SK-N-SH (cell line): ENCODE measurements around the gene PALLD. TPM values are rescaled to one million over a fixed set of nuclear protein-coding genes. Genes with fewer than 3 reads are reported as not detected.
A peak's percentile ranks its signal among the peaks of the same experiment; 100 is the strongest.

ENCODE experiments used
- CTCF ChIA-PET: fragments of 300-600, 350-600 bp; formaldehyde crosslinking; extraction: SDS; loops from one replicate; lab custom pipeline; 2021; lab: Yijun Ruan, JAX
- POLR2A ChIA-PET: fragments of 350-600 bp; sonication (Branson Sonifier 250); formaldehyde crosslinking; extraction: SDS; loops from one replicate; lab custom pipeline; 2020; ENCODE audit warnings: antibody characterized with exemption, inconsistent platforms; lab: Yijun Ruan, JAX
- DNase-seq: peaks from one replicate; pipeline ENCODE4 v3.0.0; 2012
- H2AFZ ChIP-seq: fragments of 200-600 bp; sonication (generic); 2 replicates; pipeline ENCODE4 v1.8.1; 2016; ENCODE audit warnings: antibody characterized with exemption, mild to moderate bottlenecking, low read depth
- H3F3A ChIP-seq: fragments of 200-600 bp; sonication (generic); replicated peaks from 2 replicates; pipeline ENCODE3; 2016; ENCODE audit warnings: antibody characterized with exemption, mild to moderate bottlenecking; ENCODE audit not compliant: insufficient read depth
- H3K27ac ChIP-seq, 2 experiments: fragments of 200-500 bp in 1 of 2; fragments of 200-600 bp in 1 of 2; sonication (Bioruptor generic) in 1 of 2; sonication (generic), shearing (Covaris generic) in 1 of 2; 2 replicates each; pipeline versions ENCODE4 v1.5.1 to v1.6.1; 2014 to 2016; ENCODE audit warnings: low read depth in 2 of 2, inconsistent platforms in 1 of 2, low read length in 1 of 2, mild to moderate bottlenecking in 1 of 2, mixed read lengths in 1 of 2
- H3K27me3 ChIP-seq: fragments of 200-600 bp; sonication (generic), shearing (Covaris generic); 2 replicates; pipeline ENCODE4 v1.6.1; 2016; ENCODE audit warnings: mixed run types; ENCODE audit not compliant: insufficient read depth
- H3K36me3 ChIP-seq, 2 experiments: fragments of 200-500 bp in 1 of 2; fragments of 200-600 bp in 1 of 2; sonication (Bioruptor generic) in 1 of 2; sonication (generic) in 1 of 2; replicated peaks in 1 of 2; 2 replicates each; pipeline versions ENCODE3 to v1.5.1; 2014 to 2016; ENCODE audit warnings: low read length in 1 of 2, mild to moderate bottlenecking in 1 of 2; ENCODE audit not compliant: insufficient read depth in 2 of 2, control insufficient read depth in 1 of 2
- H3K4me1 ChIP-seq, 2 experiments: fragments of 200-500 bp in 1 of 2; fragments of 200-600 bp in 1 of 2; sonication (Bioruptor generic) in 1 of 2; sonication (generic), shearing (Covaris generic) in 1 of 2; 2 replicates each; pipeline versions ENCODE4 v1.5.1 to v1.6.1; 2014 to 2016; ENCODE audit warnings: low read depth in 1 of 2, low read length in 1 of 2, mixed run types in 1 of 2; ENCODE audit not compliant: insufficient read depth in 2 of 2, control insufficient read depth in 1 of 2
- H3K4me2 ChIP-seq: fragments of 200-600 bp; sonication (generic), shearing (Covaris generic); 2 replicates; pipeline ENCODE4 v1.6.1; 2017; ENCODE audit warnings: mixed run types
- H3K4me3 ChIP-seq, 2 experiments: fragments of 200-500 bp in 1 of 2; fragments of 200-600 bp in 1 of 2; sonication (Bioruptor generic) in 1 of 2; sonication (generic), shearing (Covaris generic) in 1 of 2; 2 replicates each; pipeline versions ENCODE4 v1.5.1 to v1.8.1; 2014 to 2016; ENCODE audit warnings: low read depth in 2 of 2, inconsistent platforms in 1 of 2, low read length in 1 of 2, mild to moderate bottlenecking in 1 of 2, mixed read lengths in 1 of 2, moderate library complexity in 1 of 2
- H3K79me2 ChIP-seq: fragments of 200-600 bp; sonication (generic); 2 replicates; pipeline ENCODE4 v1.8.1; 2017; ENCODE audit warnings: mild to moderate bottlenecking; ENCODE audit not compliant: insufficient read depth
- H3K9ac ChIP-seq: fragments of 200-600 bp; sonication (generic); 2 replicates; pipeline ENCODE4 v1.6.1; 2017; ENCODE audit warnings: mixed run types
- H3K9me2 ChIP-seq: fragments of 200-600 bp; sonication (generic); 2 replicates; pipeline ENCODE4 v1.6.1; 2017; ENCODE audit warnings: mixed run types
- H3K9me3 ChIP-seq: fragments of 200-600 bp; sonication (generic); 2 replicates; pipeline ENCODE4 v1.6.1; 2017; ENCODE audit warnings: mixed run types, mild to moderate bottlenecking, moderate library complexity
- H4K20me1 ChIP-seq: fragments of 200-600 bp; sonication (generic); 2 replicates; pipeline ENCODE4 v1.6.1; 2017; ENCODE audit warnings: mild to moderate bottlenecking, mixed run types; ENCODE audit not compliant: insufficient read depth
- EP300 ChIP-seq, 2 experiments: IDR thresholded peaks; 2 replicates each; pipeline versions ENCODE4 v1.4.0 to v1.6.1; 2012; ENCODE audit warnings: borderline replicate concordance in 1 of 2, low read depth in 1 of 2, low read length in 1 of 2
- GABPA ChIP-seq: IDR thresholded peaks from 2 replicates; pipeline ENCODE4 v1.4.0; 2012; ENCODE audit warnings: low read depth, mild to moderate bottlenecking
- GATA2 ChIP-seq: sonication (generic); formaldehyde crosslinking; IDR thresholded peaks from 2 replicates; pipeline ENCODE4 v1.5.0; 2020; ENCODE audit warnings: mild to moderate bottlenecking, missing genetic modification reagents
- MEF2A ChIP-seq: IDR thresholded peaks from 2 replicates; pipeline ENCODE4 v1.4.0; 2012; ENCODE audit warnings: low read depth, borderline replicate concordance
- MXI1 ChIP-seq: IDR thresholded peaks from 2 replicates; pipeline ENCODE4 v1.6.1; 2012; ENCODE audit warnings: mild to moderate bottlenecking, low read depth, low read length, improper control_type of control experiment
- POLR2AphosphoS5 ChIP-seq: IDR thresholded peaks from 2 replicates; pipeline ENCODE4 v1.6.1; 2012; ENCODE audit warnings: low read depth, low read length
- SIN3A ChIP-seq: IDR thresholded peaks from 2 replicates; pipeline ENCODE4 v1.6.1; 2012; ENCODE audit warnings: low read depth, mild to moderate bottlenecking, low read length, moderate library complexity, borderline replicate concordance
- TEAD4 ChIP-seq: IDR thresholded peaks from 2 replicates; pipeline ENCODE4 v1.4.0; 2012; ENCODE audit warnings: mild to moderate bottlenecking, borderline replicate concordance; ENCODE audit not compliant: insufficient read depth
- USF2 ChIP-seq: fragments of 150-350 bp; IDR thresholded peaks from 2 replicates; pipeline ENCODE4 v1.6.1; 2017; ENCODE audit warnings: antibody characterized with exemption, low read length, low read depth, borderline replicate concordance
- YY1 ChIP-seq: IDR thresholded peaks from 2 replicates; pipeline ENCODE4 v1.4.0; 2012; ENCODE audit warnings: low read depth, mild to moderate bottlenecking
- ZBTB33 ChIP-seq: IDR thresholded peaks from 2 replicates; pipeline ENCODE4 v1.4.0; 2012; ENCODE audit warnings: low read depth, borderline replicate concordance
- WGBS: methylation state at CpG from one replicate; pipeline ENCODE4 v1.1.6; 2017; ENCODE audit warnings: low lambda C conversion rate; 5-methylcytosine and 5-hydroxymethylcytosine counted together
- polyA plus RNA-seq, 3 experiments: library from polyadenylated mRNA; depleted of rRNA; stranded (reverse); fragments of >200 nt; gene quantifications; 2 replicates each; pipeline ENCODE4 v1.2.3, GENCODE V29; 2012

PALLD gene
- polyA plus RNA-seq, 1 of the 3 experiments (the other 2 are of a cell fraction) = 33.0 TPM

GRCh38 chr4:168846414-168846813, 349.6 kb downstream of the PALLD start:
- peaks cover 98% of the 10 kb centered on the region for H3K79me2 ChIP-seq
- H2AFZ ChIP-seq = no peak overlapping the region
- CTCF ChIA-PET = interaction anchor here (0.9 to 5.3 kb wide), 2 partner anchors 14 to 729 kb away, joined by 3 to 25 read pairs; no protein-coding TSS in a partner anchor
- peaks cover 20 to 24% of the 10 kb centered on the region in 2 experiments for H3K4me1 ChIP-seq
- no peaks in the 10 kb centered on the region for H3K27me3 ChIP-seq
- TF ChIP-seq POLR2AphosphoS5 = no peak
- no peak for TF ChIP-seq TEAD4
- TF ChIP-seq MXI1 = no peak
- TF ChIP-seq MEF2A = no peak
- no peak for TF ChIP-seq GATA2 (CRISPR knock-in tag)
- no peak for TF ChIP-seq YY1
- no peak for TF ChIP-seq ZBTB33
- TF ChIP-seq EP300 (IDR thresholded peaks at IDR 0.05; ENCODE audit: borderline replicate concordance in 1 of 2, low read depth in 1 of 2, low read length in 1 of 2) = no peak
- TF ChIP-seq GABPA = no peak
- TF ChIP-seq SIN3A = no peak
- WGBS = 100% methylated on average over 4 of the region's 4 CpGs
- no peak overlapping the region for H3K4me2 ChIP-seq
- peaks cover 42% of the 10 kb centered on the region for H4K20me1 ChIP-seq
- DNase-seq = no peak
- H3K4me3 ChIP-seq = no peak overlapping the region
- H3K36me3 ChIP-seq = peaks cover 16 to 20% of the 10 kb centered on the region in 2 experiments
- H3K9ac ChIP-seq = no peak overlapping the region
- no peak overlapping the region; a peak in 1 of 4 replicates for H3K27ac ChIP-seq
- H3F3A ChIP-seq = peaks cover 23% of the 10 kb centered on the region
- H3K9me2 ChIP-seq = no peaks in the 10 kb centered on the region
- POLR2A ChIA-PET = no interaction called here
- no peaks in the 10 kb centered on the region for H3K9me3 ChIP-seq

GRCh38 chr4:168847771-168848502, 351.1 kb downstream of the PALLD start:
- Histone ChIP-seq H3K4me1 (peaks cover 20 to 25% of the 10 kb centered on the region in 2 experiments), H3F3A (peaks cover 18% of the 10 kb centered on the region), H2AFZ (no peak overlapping the region; the same call in 1 of the 2 replicates), H3K9me3 (no peaks in the 10 kb centered on the region), H3K36me3 (peaks cover 9 to 24% of the 10 kb centered on the region in 2 experiments), H3K4me2 (peak overlapping the region; percentile 90), H3K27ac (peak overlapping the region; percentile 83 to 86), H3K79me2 (peaks cover 98% of the 10 kb centered on the region), H3K9me2 (no peaks in the 10 kb centered on the region), H3K4me3 (peak overlapping the region; percentile 17 to 52; a peak in 3 of 4 replicates), H3K27me3 (no peaks in the 10 kb centered on the region), H3K9ac (peak overlapping the region; percentile 67), H4K20me1 (peaks cover 26% of the 10 kb centered on the region; the same call in 1 of the 2 replicates)
- ChIA-PET POLR2A (no interaction called here), CTCF (interaction anchor here (0.6 to 5.3 kb wide), 6 partner anchors 15 to 656 kb away, joined by 3 to 25 read pairs (median 6); no protein-coding TSS in a partner anchor)
- 9% methylated on average over 4 of the region's 4 CpGs for WGBS
- TF ChIP-seq USF2 (no peak), GATA2 (CRISPR knock-in tag) (peak; percentile 74), MXI1 (0 out of 2 replicates have a peak, but pooled peaks have one; percentile 29), EP300 (IDR thresholded peaks at IDR 0.05; ENCODE audit: borderline replicate concordance in 1 of 2, low read depth in 1 of 2, low read length in 1 of 2) (peak in 1 of 2 experiments; percentile 14; a peak in 1 of 4 replicates)
- peak; percentile 44 for DNase-seq
